Mucosa of descending colon (tissue), 3 donors: Measurements from ENCODE around the gene RPL27A. TPM values are rescaled to one million over a fixed set of nuclear protein-coding genes. Genes with fewer than 3 reads are reported as not detected.

Experiments
- ATAC-seq: fragments of 200-7000 bp; cut with Tn5 transposase; one replicate; pipeline ENCODE4 v1.9.1; 2020; ENCODE audit warnings: mild to moderate bottlenecking, moderate library complexity
- DNase-seq, 3 donors: peaks; one replicate each; pipeline ENCODE4 v3.0.0-alpha.2; 2020
- H3K36me3 ChIP-seq: fragments of 200-600 bp; one replicate; pipeline ENCODE4 v1.8.0; 2021; ENCODE audit warnings: low read depth, mild to moderate bottlenecking
- H3K4me1 ChIP-seq: fragments of 200-600 bp; one replicate; pipeline ENCODE4 v1.8.0; 2021; ENCODE audit warnings: low read depth, mild to moderate bottlenecking
- H3K4me3 ChIP-seq: fragments of 200-600 bp; one replicate; pipeline ENCODE4 v1.8.0; 2021; ENCODE audit warnings: mild to moderate bottlenecking
- H3K9me3 ChIP-seq: fragments of 200-600 bp; one replicate; pipeline ENCODE4 v1.8.0; 2021; ENCODE audit warnings: mild to moderate bottlenecking
- intact Hi-C, 2 donors: fragments of 100-400 bp; cut with DNase I in 1 of 2; cut with micrococcal nuclease in 1 of 2; formaldehyde crosslinking; loops; one replicate each; pipeline versions ENCODE4 v1.11.0 to v1.11.1; 2022; cut with DNase I, micrococcal nuclease
- total RNA-seq, 3 donors: library from RNA; stranded (reverse); fragmentation: NEBNext Ultra II Directional in 2 of 3; extraction: Animal tissue kit (Norgen Biotek cat#: 25700) in 2 of 3; gene quantifications; one replicate each; pipeline versions ENCODE4 v1.2.1 to v1.2.4, GENCODE V29; 2021 to 2023
- TF ChIP-seq, protein P1 (sequence below): fragments of 200-600 bp; IDR thresholded peaks from one replicate; pipeline ENCODE4 v1.8.0; 2022; ENCODE audit warnings: antibody characterized with exemption, mild to moderate bottlenecking
- donor health status: DM: no; HTN: no; CAD: no; lungs with moderate emphysema.
- donor health status: DM: no; HTN: no; CAD: no.
- donor health status: DM: no; HTN: yes; CAD: no.

The RPL27A gene
- total RNA-seq, 3 donors from 2014 or later = 634 to 807 (median 704) TPM

DNA sequence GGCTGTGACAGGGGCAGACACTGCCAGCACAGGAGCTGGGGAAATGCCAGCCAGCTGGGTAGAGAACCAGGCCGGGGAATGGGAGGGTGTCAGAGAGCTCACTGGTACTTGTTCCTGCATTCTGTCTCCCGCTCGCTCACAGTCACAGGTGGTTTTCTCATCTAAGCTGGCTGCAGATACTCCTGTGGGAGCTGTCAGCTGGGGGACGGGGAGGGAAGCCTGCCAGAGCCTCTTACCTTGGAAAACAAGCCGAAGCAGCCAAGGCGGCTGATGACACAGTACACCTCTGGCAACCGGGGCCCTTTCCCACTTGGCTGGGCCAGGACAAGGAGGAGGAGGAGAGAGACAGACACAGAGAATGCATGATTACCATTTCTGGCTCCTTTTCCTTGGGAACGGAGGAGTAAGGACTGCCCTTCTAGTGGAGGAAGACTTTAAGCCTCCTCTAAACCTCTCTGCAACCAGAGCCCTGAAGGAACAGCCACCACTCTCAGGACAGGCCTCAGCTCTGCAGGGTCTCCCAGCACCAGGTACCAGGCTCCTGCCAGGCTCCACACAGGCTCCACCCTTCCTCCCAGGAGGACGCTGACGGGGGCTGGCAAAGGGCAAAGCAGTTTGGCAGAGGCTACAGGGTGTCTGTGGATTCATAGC is 25.1 kb downstream of the RPL27A start:
- H3K4me1 ChIP-seq = no peaks in the 10 kb centered on the region
- TF ChIP-seq, protein P1, sequence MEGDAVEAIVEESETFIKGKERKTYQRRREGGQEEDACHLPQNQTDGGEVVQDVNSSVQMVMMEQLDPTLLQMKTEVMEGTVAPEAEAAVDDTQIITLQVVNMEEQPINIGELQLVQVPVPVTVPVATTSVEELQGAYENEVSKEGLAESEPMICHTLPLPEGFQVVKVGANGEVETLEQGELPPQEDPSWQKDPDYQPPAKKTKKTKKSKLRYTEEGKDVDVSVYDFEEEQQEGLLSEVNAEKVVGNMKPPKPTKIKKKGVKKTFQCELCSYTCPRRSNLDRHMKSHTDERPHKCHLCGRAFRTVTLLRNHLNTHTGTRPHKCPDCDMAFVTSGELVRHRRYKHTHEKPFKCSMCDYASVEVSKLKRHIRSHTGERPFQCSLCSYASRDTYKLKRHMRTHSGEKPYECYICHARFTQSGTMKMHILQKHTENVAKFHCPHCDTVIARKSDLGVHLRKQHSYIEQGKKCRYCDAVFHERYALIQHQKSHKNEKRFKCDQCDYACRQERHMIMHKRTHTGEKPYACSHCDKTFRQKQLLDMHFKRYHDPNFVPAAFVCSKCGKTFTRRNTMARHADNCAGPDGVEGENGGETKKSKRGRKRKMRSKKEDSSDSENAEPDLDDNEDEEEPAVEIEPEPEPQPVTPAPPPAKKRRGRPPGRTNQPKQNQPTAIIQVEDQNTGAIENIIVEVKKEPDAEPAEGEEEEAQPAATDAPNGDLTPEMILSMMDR = no peak
- H3K4me3 ChIP-seq = no peak overlapping the region
- peak in 1 of 3 donors; percentile 57 for DNase-seq
- ATAC-seq = no peak
- no peaks in the 10 kb centered on the region for H3K36me3 ChIP-seq
- no peaks in the 10 kb centered on the region for H3K9me3 ChIP-seq
- intact Hi-C loops = no loop called here

DNA sequence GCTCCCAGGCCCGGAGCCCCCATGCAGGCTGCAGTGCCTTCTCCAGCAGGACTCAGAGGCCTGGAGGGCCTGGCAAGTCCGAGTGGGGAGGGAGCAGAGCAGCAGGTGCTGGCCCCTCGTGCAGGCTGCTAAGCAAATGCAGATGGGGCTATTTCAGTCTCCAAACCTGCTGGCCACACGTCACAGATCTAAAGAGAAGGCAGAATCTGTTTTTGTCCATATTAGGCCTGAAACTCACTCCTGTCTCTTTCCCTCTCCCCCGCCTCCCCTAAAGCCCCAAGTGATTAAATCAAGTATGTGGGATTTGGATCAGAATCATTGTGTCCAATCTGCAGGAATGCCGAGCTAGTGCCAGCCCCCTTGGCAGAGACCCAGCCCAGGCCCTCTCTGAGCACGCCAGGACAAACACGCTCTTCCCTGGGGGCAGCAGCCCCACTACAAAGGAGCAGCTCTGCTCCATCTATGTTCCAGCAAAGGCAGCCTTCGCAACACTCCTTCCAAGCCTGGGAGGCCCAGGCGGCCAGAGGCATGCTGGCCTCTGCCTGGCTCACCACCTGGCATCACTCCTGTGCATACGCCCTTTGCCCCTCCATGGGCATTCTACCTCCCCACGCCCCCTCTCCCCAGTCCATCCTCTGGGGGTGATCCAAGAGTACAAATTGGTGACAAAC is 26.5 kb downstream of the RPL27A start:
- DNase-seq (peak; percentile 53 to 86 (median 73)), ATAC-seq (peak; percentile 49)
- TF ChIP-seq, protein P1 = no peak
- intact Hi-C loops = no loop called here
- Histone ChIP-seq H3K4me1 (no peaks in the 10 kb centered on the region), H3K36me3 (no peaks in the 10 kb centered on the region), H3K4me3 (no peak overlapping the region), H3K9me3 (no peaks in the 10 kb centered on the region)

DNA sequence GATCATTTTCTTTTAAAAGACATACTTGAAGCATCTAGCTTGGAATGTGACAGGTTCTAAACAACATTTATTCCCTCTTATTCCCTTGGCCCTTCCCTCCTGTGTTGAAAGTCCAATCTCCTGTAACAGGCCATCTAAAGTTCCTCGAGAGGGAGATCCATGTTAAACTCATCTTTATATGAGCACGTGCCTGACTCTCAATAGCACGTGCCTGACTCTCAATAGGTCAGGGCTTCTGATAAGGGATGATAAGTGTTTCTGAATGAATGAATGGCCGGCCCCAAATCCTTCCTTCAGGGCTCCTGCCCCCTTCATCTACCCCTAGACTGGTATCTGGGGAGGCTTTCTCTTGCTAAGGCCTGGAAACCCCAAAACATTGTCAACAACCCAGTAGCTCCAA is 27.2 kb downstream of the RPL27A start:
- Histone ChIP-seq H3K4me1 (no peaks in the 10 kb centered on the region), H3K9me3 (no peaks in the 10 kb centered on the region), H3K36me3 (no peaks in the 10 kb centered on the region), H3K4me3 (no peak overlapping the region)
- TF ChIP-seq, protein P1 = no peak
- ATAC-seq (no peak), DNase-seq (no peak)
- intact Hi-C loops = loop anchor here in 1 of 2 donors (10.0 kb wide), 1 partner anchor 95 kb away; no protein-coding TSS in a partner anchor

DNA sequence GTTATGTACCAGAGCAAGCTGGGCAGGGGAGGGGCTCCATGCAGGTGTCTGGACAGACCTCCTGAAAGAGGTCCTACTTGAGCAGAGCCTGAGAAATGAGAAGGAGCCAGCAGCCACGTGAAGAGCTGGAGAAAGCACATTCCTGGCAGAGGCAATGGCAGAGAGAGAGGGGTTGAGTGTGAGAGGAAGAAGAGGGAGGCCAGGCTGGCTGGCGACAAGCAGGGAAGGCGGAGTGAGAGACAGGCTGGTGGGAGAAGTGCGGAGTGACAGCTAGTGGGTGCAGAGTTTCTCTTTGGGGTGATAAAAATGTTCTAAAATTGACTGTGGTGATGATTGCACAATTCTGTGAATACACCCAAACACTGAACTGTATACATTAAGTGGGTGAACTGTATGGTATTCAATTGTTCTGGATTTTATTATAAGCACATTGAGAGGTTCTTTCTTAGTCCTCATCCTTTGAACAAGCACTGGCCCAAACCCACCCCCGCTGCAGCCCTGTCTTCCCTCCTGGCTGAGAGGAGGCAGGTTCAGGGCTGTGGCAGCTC is 29.4 kb downstream of the RPL27A start:
- Histone ChIP-seq H3K36me3 (no peaks in the 10 kb centered on the region), H3K4me1 (peaks cover under 1% of the 10 kb centered on the region), H3K4me3 (no peak overlapping the region), H3K9me3 (no peaks in the 10 kb centered on the region)
- no peak for ATAC-seq
- intact Hi-C loops = loop anchor here in 1 of 2 donors (10.0 kb wide), 1 partner anchor 93 kb away; no protein-coding TSS in a partner anchor
- DNase-seq = no peak
- TF ChIP-seq, protein P1 = no peak

DNA sequence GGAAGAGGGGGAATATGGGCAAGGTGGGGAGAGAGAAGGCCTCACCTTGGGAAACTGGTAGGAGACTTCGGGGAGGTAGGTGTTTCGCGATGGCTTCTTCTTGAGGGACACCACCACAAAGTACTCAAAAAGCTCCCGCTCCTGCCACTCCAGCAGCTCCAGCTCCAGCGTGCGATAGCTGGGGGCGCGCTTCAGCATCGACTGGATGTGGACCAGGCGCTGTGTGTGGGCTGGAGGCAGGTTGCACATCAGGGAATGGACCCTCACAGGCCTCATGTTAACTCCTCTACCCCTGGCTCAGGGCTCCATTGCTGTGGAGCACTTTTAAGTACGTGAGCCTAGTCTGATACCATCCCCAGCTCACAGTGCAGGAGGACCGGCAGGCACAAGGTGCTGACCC is 29.9 kb downstream of the RPL27A start:
- Histone ChIP-seq H3K9me3 (no peaks in the 10 kb centered on the region), H3K4me3 (no peak overlapping the region), H3K4me1 (peaks cover 3% of the 10 kb centered on the region), H3K36me3 (no peaks in the 10 kb centered on the region)
- TF ChIP-seq, protein P1 = no peak
- no peak for ATAC-seq
- intact Hi-C loops = loop anchor here in 1 of 2 donors (10.0 kb wide), 1 partner anchor 92 kb away; no protein-coding TSS in a partner anchor
- peak in 1 of 3 donors; percentile 45 for DNase-seq
